Activated naive CD4-positive, alpha-beta T cell treated with Interleukin-2 at 50 U/mL for 16 hours (primary cell): Measurements from ENCODE around the gene RIN3.
"Not testable (repeated sequence)": the region's sequence is repeated elsewhere in the genome, so short reads cannot be mapped to it uniquely, and the experiment has no call there.

Experiments
- DNase-seq: peaks from one replicate; pipeline ENCODE4 v3.0.0-alpha.2; 2020

Gene RIN3

DNA sequence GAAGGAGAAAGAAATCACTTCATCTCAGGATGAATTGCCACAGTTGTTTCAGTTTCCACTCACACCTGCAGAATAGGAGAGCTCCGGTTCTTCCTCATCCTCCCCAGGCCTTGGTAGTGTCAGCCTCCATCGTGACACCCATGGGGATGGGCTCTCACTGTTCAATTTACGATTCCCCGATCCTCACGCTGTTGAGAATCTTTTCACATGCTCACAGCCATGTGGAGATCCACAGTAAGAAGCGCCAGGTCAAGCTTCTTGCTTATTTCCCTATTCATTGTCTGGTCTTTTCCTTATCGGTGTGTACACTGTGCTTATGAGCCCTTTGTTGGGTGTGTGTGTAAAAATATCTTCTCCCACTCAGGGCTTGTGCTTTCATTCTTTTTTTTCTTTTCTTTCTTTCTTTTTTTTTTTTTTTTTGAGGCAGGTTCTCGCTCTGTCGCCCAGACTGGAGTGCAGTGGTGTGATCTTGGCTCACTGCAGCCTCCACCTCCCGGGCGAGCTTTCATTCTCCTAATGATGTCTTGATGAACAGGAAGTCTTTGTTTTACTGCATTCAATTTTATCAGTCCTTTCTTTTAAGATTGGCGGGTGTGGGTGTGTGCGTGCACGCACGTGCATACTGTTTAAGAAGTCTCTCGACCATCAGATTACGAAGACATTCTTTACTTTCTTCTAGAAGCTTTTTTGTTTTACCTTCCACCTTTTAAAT, 21.5 kb downstream of the RIN3 start:
- DNase-seq: no peak

DNA sequence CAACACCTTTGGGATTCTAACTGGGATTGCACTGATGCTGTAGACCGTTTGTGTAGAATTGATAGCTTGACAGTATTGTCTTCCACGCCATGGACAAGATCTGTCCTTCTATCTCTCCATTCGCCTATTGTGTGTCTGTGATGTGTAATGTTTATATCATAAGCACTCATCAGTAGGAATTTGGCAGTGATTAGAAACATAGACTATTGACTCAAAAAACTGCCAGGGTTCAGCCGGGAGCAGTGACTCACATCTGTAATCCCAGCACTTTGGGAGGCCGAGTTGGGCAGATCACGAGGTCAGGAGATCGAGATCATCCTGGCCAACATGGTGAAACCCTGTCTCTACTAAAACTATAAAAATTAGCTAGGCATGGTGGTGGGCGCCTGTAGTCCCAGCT, 22.6 kb downstream of the RIN3 start:
- DNase-seq: not testable (repeated sequence)

DNA sequence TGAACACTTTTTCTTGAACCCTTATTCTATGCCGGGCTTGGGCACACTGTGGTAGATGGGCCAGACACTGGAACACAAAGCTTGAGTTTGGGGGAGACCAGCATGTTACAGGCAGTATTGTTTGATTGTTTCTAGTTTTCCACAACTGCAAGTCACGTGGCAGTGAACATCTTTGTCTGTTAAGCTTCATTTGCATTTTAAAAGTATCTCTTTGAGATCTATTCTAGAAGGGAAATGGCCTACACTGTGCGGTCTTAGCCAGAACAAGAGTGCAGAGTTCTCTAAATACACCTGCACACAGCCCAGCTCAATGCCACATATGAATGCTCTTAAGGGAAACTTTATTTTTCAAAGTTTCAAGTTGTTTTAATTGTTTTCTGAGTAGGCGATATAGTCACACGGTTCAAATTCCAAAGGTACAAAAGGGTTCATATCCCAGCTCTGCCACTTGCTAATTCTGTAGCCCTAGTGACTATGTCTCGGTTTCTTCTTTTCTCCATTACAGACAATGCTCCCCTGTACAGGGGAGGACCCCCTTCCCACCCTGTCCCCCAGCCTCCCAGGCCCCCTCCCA, 24.9 kb downstream of the RIN3 start:
- no peak for DNase-seq

DNA sequence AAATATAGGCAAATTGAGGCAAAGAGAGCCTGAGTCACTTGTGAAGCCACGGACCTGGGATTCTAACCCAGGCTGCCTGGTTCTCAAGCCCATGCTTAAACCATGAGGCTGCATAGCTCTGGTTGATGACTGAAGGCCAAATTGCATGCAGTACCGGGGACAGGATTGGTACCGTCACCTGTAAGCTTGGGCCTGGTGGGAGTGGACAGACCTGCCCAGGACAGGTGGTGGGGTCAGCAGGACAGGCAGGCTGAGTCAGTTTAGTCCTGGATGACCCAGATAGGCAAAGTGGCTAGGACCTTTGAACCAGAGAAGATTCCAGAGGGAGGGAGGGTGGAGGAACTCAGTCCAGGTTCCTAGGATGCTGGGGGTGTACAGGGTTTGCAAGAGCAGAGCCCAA, 25.8 kb downstream of the RIN3 start:
- no peak for DNase-seq

DNA sequence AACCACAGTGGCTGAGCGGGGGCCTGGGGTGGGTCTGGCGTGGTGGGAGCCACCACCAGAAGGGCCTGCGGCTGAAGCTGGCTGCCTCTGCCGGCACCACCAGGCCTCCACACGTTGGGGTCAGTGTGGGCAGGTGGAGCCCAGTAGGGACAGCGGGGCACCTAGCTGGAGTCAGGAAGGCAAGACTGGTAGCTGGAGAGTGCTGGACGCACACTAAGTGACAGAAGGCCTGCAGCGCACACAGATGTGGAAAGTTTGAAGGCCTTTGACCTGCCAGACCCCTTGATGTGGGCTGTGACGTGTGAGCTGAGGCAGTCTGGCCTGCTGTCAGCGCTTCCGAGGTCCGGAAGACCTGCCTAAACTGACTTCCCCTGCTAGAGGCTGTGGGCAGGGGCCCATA, 26.3 kb downstream of the RIN3 start:
- DNase-seq: no peak

DNA sequence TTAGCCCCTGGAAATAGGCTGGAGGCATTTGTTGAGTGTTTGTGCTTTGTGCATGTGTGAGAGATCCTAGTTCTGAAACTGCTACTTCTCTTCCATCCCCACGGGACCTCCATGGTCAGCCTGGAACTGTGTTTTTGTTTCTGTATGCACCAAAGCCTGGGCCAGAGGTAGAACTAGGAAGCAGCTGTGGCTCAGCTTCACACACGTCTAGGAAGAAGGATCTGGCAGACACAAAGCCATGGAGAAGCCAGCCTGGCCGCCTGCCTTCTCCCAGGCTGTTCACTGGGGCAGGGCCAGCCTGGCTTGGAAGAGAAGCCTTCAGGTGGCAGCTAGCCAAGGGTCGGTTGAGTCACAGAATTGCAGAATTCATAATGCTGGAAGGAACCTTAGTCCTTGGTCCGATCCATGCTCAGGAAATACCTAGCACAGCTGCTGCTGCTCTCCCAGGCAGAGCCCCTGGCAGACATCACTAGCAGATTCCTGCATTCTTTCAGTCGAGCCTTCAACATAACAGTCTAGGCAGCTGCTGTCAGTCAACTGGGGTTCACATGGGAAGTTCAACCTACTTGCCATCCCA, 27.0 kb downstream of the RIN3 start:
- no peak for DNase-seq

DNA sequence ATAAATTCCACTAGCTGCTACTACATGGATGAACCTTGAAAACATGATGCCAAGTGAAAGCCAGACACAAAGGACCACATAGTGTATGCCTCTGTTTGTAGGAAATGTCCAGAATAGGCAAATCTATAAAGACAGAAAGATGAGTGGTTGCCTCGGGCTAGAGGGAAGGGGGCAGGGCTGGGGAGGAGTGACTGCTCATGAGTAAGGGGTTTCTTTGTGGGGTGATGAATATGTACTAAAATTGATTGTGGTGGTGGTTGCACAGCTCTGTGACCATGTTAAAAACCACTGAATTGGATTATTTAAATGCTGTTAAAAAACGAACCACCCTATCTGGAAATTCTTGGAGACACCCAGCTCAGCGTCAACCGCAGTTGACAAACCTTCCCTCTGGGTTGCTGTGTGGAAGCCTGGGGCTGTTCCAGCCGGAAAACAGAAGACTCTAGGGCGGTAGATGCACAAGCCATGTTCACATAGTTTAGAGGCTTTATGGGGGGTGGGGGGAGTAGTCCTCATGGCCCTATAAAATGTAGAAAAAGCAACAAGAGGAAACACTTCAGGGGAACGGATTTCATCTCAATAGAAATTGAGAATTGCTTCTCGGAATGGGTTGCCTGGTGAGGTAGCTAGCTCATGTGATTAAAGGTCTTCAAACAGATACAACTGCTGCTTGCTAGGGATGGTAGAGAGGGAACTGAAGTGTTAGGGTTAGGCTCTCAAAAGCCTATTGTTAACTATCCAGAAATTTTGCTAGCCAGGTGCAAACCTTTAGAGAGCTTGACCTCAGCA, 29.4 kb downstream of the RIN3 start:
- DNase-seq: no peak

DNA sequence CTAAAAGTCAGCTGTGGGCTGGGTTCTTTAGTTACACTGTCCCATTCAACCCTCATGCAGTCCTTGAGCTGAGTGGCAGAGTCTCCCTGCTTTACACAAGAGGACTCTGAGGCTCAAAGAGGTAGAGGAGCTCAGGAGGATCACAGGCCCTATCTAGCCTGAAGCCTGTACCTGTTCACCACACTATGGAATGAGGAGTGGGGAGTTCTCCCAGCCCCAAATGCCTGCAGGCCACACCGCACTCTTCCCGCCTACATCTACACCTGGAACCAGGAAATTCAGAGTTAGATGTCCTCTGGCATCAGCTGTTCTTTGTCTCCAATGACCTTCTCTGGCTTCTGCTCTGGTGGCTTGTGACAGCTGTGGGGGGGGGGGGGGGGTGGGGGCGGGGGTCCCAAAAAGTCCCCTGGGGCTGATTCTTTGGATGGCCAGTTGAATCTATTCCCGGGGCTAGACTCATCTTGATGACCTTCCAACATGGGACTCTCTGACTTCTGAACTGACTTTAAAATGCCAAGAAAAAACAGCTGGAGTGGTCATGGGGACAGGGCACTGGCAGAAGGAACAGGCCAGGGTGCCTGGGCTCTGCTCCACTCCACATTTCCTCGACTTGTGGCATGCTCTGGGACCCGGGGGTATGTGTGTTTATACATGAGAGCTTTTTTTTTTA, 30.6 kb downstream of the RIN3 start:
- no peak for DNase-seq

DNA sequence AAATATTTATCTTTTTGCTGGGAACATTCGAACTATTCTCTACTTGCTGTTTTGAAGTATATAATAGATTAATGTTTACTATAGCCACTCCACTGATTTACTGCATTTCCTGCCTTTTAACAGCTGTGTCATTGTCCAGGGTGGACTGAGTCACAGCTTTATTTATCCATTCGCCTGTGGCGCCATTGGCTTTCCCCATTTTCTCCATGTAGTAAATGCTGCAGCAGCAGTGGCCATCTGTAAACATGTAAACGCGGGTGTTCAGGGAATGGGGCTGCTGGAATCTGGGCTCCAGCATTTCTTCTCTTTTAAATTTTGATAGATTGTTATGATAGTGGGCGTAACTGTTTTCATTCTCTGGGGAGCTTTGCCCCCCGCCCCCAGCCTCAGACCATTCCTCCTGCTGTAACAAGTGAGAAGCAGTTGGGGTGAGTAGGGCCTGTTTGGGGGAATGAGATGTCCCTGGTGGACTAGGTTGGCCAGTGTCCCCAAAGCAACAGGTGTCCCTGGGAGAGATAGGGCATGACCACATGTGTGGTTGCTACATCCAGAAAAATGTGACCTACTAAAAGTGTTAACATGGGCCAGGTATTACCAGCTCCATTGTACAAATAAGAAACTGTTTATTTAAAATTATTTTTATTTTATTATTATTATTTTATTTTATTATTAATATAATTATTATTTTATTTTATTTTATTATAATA, 32.9 kb downstream of the RIN3 start:
- no peak for DNase-seq

DNA sequence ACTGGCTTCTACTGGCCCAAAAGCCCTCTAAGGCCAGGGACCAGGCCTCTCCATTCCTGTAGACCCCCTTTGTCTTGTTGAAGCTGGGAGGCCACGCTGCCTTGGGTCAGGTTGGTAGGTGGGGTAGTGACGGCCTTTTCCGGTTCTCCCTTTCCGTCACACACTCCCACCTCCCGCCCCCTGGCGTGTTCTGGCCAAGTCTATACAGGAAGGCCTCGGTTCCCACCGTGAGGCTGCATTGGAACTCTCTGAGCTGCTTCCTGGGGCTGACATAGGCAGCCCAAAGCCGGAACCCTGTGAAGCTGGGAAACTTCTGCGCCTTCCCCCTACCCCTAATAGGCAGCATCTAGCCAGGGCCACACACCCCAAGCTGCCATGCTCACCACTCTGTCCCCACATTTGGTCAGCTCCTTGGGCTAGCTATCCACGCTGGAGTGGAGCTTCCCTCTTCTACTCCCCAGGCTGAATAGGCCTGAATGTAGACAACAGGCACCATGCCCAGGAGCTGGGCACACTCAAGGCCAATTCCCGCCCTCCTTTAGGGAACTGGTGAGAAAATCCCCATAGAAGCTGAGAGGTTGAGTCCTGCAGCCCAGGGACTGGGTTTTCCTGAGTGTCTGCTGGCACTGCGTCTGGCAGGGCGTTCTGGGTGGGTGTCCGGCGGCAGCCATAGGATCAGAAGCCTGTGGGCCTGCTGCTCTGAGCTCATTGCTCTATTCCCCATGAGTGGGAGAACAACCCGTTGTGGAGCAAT, 35.7 kb downstream of the RIN3 start:
- DNase-seq: no peak

DNA sequence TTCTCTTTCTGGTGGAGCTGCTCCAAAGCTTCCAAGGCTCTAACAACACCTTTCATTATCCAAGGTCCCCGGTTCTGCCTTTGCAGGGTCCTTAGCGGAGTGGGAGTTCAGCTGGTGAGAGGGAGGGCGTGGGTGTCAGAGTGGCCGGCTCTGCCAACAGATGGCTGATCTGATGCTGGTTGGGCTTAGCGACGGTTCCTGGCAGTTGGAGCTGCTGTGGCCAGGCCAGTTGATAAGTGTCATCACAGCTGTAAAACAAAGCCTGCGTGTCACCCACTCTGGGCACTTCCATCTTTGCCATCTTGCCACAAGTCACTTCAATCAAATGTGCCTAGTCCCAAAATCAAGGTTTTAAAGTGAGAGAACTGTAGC, 36.3 kb downstream of the RIN3 start:
- DNase-seq: no peak

DNA sequence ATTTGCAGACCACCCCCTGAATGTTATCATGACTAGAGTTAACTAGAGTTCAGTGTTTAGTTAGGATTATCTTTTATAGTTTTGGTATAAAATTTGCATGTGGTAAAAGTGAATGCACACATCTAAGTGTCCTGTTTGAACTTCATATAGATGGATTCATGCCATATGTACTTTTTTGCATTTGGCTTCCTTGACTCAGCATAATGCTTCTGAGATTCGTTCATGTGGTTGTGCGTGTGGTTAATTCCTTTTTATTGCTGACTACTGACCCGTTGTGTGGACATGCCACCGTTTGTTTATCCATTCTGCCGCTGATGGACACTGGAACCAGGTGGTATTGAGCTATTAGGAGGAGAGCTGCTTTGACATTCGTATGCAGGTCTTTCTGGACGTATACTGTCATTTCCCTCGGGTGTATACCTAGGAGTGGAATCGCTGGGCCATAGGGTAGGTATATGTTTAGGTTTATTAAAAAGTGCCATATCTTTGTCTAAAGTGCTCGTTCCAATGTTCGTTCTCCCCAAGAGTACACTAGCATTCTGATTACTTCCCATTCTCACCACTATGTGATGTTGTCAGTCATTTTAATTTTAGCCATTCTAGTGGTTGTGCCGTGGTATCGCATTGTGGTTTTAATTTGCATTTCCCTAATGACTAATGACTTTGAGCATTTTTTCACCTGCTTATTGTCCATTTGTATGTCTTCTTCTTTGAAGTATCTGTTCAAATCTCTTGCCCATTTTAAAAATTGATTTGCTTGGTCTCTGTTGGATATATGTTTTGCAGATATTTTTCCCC, 37.7 kb downstream of the RIN3 start:
- DNase-seq: no peak

DNA sequence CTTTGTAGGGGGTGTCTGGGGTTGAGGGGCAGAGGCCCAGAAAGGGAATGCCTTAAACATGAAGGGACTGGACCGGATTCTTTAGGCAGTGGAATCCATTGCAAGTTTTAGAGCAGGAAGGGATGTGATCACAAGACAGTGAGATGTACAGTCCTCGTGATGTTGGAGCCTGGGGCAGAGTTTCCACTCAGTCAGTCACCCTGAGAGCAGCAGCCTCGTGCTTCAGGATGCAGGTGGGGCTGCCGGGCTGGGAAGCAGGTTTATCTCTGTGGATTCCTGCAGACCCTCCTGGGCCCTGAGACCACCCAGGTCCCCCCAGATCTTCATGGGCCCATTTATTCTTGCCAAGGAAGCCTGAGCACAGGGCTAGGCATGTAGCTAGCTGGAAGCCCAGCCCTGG, 38.5 kb downstream of the RIN3 start:
- no peak for DNase-seq

DNA sequence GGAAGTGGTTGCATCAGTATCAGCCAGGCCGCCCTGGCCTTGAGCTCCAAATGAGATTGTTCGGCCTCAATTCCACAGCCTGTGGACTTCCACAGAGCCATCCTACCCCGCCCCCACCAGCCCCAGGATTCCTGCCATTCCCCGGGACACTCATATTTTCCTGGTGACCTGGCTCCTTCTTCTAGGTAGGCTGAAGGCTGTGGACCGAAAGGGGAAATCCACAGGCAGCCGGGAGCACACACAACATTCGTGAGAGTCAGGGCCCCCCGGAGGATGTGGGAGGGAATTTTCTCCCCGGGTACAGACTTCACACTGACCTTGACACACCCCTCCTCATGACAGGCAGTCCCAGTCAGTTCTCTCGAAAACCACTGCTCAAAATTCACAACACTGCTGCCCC, 39.9 kb downstream of the RIN3 start:
- DNase-seq: no peak

DNA sequence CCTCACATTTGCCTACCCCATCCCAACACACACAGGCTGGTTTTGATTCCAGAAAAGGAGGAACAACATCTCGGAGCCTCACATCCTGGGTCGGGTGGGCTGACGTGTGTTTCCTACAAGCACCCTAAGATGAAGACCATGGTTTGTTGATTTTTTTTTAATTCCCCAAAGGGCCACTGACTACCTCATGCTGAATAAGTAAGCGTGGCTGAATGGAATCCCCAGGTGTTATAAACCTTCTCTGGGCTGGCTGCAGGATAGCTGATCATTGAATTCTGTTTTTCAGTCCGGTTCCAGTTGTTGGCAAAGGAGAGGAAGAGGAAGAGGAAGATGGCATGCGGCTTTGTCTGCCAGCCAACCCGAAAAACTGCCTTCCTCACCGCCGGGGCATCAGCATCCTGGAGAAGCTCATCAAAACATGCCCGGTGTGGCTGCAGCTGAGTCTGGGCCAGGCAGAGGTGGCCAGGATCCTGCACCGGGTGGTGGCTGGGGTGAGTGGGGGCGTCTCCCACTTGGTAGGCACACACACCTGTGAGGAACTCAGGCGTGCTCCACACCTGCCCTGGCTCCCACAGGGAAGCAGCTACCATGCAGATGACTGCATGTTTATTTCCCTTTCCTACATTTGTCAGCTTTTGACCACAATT, 42.0 kb downstream of the RIN3 start:
- no peak for DNase-seq

DNA sequence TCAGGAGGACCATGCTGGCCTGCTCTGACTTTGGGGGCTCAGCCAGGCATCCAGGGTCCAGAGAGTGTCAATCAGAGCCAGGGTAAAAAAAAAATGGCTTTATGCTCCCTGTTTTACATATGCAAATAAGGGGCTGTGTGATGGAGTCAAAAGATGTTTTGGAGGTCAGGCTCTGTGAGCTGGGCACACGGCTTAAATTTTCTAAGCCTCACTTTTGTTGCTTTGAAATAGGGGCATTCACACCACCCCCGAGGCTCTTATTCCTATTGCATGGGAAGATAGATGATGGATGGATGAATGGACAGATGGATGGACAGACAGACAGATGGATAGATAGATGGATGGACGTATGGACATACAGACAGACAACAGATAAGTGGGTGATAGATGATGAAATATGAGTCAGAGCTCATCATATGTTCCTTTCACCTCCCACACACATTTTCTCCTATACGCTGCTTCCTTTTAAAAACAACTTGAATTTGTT, 42.7 kb downstream of the RIN3 start:
- no peak for DNase-seq

DNA sequence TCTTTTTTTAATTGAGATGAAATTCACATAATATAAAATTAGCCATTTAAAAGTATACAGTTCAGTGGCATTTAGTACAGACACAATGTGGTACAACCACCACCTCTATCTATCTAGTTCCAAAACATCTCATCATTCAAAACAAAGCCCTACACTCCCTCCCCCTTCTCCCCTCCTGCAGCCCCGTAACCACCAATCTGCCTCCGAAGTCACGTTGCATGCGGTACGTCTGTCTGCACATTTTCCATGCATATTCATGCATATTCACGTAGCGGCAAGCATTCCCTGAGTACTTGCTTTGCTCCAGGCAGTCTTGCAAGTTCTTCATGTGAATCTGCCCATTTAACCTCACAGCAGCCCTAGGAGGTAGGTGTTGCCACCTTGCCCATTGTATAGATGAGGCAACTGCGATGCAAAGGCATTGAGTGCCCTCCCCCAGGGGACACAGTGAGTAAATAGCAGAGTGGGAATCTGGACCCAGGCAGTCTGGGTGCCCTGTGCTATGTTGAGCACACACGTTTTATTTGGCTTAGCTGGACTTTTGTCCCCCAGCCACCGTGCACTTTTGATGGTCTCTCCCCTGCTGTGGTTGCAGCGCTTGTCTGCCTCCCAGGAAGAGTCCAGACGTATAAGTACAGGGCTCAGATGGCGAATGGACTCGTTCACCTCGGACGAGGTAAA, 43.4 kb downstream of the RIN3 start:
- no peak for DNase-seq

DNA sequence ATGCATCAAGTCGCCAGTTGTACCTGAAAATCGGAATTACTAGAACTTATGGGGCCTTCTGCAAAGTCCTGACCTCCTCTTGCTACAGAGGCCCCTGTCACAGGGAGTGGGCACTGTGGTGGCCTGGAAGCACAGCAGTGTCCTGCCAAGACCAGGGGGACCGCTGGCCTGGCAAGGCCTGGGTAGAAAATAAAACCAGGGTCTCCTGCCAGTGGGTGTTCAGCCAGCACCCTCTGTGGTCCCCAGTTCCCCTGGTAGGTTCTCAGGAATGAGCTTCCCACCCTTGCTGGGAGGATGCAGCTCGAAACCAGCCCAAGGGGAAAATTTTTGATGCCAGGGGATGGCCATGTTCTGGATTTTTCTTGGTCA, 43.9 kb downstream of the RIN3 start:
- no peak for DNase-seq

DNA sequence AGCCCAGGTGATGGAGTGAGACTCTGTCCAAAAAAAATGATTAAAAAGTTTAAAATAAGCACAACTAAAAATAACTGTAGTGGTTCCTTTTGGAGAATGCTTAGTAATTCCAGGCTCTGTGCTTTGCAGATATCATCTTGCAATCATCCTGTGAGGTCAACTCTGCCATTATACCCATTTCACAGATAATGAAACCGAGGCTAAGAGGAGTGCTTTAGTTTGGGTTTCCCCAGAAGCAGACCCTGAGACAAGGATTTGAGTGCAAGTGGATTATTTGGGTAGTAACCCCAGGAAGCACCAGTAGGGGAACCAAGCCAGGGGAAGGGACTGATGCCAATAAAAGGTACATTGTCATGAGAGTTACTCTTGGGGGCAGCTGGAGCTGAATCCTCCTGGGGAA, 44.7 kb downstream of the RIN3 start:
- DNase-seq: no peak

DNA sequence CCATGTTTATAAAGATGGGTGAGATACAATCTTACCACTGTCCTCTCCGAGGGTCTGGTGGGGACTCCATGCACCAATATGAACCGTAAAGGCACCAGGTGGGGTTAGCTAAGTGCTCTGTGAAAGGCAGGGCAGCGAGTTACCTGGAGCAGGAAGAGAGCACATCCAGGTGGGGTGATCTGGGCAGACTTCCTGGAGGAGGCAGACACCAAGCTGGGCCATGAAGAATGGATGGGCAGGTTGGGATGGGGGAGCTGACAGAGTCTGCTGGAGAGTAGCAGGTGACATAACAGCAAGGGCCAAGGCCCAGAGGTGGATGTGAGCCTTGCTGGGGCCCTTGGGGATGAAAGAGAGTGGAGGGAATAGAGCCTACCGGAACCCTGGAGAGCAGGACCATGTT, 45.9 kb downstream of the RIN3 start:
- DNase-seq: no peak
